HG02678 (cell line): ENCODE results near the gene PDX1.

ENCODE experiments used
- ATAC-seq: cut with Tn5 transposase; IDR thresholded peaks from one replicate; pipeline ENCODE4 v1.9.1; 2021; ENCODE audit warnings: mild to moderate bottlenecking, moderate library complexity; ENCODE audit not compliant: unreplicated experiment

PDX1 gene

DNA sequence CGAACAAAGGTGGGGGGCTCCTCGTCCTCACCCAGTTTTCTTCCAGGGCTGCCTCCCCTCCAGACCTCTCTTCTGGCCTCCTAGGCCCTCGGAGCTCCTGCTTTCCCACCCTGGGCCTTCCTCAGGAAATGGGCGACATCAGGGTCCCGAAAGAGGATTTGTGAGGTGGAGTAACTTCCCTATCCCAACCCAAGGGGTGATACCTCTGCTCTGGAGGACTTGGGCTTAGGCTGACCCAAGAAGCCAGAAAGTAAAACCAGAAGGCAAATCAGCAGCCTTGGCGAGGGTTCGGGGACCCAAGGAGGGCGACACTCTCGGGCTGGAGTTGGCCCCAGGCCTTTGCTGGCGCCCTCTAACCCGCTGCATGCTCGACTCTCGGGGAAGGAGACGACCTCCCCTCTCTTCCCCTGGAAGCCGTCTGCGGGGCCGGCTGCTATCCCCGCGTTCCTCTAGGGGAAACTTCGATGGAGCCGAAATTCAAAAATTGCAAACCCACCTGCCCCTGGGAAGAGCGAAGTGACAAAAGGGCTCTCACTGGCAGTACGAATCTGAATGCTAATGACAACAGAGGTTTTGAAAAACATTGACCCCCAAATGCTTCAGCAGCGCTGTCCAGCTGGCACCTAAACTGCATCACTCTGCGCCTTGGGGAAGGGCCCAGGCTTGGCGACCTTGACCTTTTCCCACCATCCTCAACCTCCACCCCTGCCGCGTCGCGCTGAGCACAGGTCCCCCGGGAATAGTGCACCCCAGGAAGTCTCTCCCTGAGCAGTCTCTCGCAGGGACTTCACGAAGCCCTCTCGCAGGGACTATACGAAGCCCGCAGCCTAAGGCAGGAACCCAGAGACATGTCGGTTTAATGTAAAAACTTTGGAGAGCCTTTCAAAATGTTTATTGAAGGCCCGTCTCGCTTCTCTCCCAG is 2.4 kb downstream of the PDX1 start:
- no peak for ATAC-seq

DNA sequence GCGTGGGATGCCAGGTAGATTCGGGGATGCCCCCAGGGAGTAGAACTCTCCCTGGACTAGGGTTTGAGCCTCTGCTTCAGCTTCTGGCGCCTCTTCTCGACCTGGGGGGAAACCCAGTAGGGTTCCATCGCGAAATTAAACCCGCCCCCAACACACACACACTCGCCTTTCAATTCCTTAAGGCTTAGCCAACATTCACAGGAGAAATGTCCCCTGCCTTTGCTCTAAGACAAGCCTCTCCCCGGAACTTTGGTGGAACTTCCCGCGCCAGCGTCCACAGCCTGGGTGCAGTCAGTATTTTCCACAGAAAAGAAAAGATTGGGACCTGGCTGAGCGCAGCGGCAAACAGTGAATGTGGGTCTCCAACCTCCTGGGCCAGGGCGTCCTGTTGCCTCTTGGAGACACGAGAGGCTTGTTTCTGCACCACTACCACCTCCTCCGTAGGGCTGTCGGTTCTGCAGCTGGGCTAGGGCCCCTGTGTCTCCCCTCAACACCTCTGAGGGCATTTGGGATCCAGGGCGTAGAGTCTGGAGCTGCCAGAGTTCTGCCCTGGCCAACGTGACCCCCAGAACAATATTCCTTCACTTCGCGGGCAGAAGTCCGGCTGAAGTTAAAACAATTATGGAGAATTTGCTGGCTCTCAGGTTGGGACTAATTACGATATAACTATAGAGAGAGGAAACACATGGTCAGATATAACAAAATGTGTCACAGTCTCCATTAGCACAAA is 3.2 kb downstream of the PDX1 start:
- ATAC-seq: no peak

DNA sequence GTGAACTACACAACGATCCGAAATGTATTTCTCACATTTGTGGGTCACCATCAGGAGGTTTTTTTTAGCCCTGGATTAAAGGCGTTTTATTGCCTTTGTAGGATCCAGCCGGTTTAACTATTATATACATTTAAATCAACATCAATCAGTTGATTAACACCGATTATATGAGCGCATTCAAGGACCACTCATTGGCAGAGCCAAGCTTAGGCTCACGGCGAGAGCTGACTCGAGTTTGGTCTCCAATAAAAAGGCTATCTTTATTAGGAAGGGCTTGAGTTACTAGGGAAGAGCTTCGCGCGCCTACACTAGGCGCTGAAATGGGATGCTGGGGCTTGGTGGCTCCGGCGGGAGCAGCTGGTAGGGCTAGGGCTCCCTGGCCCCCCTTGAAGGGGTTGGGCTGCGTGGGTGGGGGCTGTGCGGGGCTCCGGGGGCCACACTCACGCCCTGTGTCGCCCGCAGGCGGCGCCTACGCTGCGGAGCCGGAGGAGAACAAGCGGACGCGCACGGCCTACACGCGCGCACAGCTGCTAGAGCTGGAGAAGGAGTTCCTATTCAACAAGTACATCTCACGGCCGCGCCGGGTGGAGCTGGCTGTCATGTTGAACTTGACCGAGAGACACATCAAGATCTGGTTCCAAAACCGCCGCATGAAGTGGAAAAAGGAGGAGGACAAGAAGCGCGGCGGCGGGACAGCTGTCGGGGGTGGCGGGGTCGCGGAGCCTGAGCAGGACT is 4.2 kb downstream of the PDX1 start:
- no peak for ATAC-seq

DNA sequence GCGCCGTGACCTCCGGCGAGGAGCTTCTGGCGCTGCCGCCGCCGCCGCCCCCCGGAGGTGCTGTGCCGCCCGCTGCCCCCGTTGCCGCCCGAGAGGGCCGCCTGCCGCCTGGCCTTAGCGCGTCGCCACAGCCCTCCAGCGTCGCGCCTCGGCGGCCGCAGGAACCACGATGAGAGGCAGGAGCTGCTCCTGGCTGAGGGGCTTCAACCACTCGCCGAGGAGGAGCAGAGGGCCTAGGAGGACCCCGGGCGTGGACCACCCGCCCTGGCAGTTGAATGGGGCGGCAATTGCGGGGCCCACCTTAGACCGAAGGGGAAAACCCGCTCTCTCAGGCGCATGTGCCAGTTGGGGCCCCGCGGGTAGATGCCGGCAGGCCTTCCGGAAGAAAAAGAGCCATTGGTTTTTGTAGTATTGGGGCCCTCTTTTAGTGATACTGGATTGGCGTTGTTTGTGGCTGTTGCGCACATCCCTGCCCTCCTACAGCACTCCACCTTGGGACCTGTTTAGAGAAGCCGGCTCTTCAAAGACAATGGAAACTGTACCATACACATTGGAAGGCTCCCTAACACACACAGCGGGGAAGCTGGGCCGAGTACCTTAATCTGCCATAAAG is 4.8 kb downstream of the PDX1 start:
- ATAC-seq: no peak

DNA sequence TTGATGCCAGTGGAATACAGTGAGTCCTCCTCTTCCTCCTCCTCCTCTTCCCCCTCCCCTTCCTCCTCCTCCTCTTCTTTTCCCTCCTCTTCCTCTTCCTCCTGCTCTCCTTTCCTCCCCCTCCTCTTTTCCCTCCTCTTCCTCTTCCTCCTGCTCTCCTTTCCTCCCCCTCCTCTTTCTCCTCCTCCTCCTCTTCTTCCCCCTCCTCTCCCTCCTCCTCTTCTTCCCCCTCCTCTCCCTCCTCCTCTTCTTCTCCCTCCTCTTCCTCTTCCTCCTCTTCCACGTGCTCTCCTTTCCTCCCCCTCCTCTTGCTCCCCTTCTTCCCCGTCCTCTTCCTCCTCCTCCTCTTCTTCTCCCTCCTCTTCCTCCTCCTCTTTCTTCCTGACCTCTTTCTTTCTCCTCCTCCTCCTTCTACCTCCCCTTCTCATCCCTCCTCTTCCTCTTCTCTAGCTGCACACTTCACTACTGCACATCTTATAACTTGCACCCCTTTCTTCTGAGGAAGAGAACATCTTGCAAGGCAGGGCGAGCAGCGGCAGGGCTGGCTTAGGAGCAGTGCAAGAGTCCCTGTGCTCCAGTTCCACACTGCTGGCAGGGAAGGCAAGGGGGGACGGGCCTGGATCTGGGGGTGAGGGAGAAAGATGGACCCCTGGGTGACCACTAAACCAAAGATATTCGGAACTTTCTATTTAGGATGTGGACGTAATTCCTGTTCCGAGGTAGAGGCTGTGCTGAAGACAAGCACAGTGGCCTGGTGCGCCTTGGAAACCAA is 5.6 kb downstream of the PDX1 start:
- ATAC-seq: no peak

DNA sequence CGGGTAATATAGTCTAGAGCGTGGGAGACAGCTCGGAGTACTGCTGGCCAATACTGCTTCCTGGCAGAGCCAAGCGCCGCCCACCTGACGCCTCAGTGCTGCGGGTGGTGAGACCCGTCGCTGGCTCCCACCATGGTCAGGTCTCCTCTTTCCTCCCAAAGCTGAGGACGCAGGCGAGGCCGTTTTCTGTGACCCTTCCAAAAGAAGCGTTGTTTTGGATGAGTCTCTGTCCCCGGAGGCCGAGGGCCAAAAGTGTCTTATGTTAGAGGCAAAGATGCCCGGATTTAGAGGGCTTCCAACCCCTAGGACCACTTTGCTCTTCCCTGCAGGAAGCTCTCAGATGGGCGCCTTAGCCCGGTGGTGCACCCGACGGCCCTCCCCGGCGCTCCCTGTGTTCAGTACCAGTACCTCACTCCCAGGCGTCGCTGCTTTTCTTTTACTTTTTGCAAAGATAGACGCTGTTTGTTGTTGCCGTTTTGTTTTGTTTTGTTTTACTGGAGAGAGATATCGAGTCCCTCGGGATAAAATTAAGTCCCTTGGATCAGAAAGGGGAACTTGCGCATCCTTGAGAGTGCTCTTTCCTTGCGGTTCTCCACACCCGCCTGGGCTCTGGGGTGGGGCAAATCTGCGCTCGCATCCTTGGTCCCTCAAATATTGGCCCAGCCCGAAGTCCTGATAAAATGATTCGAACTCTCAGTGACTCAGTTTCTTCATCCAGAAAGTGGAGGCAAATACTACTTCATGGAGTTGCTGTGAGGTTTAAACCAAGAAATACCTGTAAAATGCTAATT is 7.0 kb downstream of the PDX1 start:
- no peak for ATAC-seq

DNA sequence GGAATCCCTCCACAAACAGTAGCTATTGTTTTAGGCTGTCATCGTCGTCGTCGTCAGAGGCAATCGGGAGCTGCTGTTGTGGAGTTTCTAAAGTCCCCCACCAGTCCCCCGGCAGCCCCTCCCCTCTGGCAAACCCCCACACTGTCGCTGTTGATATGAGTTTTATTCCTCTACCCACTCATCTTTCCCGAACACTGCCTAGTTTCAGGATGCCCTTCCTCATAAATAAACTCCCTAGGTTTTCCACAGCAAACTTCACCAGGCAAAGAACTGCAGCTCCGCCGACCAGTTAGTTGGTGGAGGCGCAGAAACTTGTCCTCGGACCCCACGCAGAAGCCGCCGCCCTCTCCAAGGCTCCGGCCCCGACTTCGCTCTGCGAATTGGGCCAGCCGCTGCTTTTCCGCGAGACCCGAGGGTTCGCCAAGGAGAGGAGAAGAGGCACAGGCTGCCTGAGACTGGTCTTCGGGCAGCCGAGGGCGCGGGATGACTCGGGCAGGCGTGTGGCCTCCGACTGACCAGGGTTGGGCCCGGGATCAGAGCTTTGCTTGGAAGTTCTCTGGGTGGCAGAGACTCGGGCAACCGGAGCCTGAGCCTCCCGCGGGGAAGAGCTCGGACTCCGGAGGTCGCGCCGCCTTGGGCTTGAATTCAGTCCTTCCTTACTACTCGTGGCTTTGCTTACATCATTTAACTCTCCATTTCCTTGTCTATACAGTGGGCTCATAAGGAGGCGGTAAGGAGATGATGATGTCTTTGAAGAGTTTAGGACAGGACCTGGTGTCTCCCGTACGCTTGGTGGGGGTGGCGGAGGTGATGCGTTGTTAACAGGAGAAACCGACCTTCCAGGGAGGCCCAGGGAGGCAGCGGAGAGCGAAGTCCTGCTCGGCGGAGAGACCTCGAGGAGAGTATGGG is 7.9 kb downstream of the PDX1 start:
- no peak for ATAC-seq

DNA sequence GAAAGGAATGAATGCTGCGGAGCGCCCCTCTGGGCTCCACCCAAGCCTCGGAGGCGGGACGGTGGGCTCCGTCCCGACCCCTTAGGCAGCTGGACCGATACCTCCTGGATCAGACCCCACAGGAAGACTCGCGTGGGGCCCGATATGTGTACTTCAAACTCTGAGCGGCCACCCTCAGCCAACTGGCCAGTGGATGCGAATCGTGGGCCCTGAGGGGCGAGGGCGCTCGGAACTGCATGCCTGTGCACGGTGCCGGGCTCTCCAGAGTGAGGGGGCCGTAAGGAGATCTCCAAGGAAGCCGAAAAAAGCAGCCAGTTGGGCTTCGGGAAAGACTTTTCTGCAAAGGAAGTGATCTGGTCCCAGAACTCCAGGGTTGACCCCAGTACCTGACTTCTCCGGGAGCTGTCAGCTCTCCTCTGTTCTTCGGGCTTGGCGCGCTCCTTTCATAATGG is 8.6 kb downstream of the PDX1 start:
- ATAC-seq: no peak

DNA sequence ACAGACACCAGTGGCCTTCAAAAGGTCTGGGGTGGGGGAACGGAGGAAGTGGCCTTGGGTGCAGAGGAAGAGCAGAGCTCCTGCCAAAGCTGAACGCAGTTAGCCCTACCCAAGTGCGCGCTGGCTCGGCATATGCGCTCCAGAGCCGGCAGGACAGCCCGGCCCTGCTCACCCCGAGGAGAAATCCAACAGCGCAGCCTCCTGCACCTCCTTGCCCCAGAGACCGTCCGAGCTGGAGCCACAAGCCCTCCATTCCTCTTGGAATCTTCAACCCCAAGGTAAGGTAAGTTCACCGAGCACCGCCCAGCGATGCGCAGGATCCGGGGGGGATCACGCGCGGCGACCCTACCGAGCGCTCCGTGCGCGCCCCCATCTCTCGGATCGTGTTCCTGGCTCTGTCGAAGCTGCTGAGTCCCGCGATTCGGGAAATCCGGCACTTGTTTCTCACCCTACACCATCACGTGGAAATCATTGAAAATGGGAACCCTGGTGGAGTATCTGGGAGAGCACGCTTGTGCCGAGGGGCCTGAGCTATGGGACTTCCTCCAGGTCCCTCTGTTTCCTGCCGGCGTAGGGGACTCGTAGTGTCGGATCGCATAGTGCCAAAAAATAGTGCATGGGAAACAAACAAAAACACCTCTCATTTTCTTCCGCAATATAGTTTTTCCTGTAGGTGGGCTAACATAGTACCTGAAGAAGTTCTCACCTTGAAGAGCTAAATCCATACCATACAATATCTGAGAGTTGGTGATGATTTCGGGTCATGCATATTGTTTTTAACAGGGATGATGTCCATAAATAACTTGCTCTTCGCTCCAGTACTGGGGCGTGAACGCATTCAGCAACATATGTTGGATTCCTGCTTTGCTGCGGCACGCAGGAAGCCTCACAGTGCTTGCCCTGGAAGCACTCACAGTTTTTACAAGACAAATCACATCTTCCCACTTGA is 9.3 kb downstream of the PDX1 start:
- ATAC-seq: no peak

DNA sequence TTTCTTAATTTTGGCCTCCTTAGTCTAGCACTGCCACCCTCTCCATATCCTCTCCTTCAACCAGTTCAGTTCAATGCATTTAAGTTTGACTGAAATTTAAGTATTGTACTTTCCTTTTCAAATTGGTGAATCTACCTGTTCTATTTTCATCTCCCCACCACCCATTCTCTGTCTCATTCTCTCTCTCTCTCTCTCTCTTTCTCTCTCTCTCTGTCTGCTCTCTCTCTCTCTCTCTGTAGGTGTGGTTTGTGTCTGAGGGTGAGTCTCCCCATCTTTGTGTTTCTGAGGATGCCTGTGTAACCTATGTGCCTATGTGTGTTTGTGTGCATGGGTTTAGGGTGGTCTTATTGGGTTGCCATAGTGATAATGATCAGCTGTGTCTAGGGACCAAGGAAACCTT is 10.1 kb downstream of the PDX1 start:
- ATAC-seq: no peak

DNA sequence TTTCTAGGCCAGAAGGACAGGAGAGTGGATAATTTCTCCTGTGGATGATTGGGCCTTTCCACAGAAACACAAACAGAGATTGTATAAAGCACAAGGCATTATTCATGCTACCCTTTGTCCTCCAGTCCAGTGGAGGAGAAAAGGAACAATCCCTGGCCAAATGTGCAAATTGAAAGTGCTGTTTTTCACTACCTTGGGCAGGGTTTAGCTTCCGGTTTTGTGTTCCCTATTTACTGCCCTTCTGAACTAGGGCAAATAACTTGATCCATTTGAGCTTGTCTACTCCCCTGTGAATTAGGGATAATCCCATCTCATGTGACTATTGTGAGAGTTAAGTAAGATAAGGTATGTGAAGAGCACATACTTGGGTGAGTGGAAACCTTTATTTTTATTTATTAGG is 13.3 kb downstream of the PDX1 start:
- no peak for ATAC-seq

DNA sequence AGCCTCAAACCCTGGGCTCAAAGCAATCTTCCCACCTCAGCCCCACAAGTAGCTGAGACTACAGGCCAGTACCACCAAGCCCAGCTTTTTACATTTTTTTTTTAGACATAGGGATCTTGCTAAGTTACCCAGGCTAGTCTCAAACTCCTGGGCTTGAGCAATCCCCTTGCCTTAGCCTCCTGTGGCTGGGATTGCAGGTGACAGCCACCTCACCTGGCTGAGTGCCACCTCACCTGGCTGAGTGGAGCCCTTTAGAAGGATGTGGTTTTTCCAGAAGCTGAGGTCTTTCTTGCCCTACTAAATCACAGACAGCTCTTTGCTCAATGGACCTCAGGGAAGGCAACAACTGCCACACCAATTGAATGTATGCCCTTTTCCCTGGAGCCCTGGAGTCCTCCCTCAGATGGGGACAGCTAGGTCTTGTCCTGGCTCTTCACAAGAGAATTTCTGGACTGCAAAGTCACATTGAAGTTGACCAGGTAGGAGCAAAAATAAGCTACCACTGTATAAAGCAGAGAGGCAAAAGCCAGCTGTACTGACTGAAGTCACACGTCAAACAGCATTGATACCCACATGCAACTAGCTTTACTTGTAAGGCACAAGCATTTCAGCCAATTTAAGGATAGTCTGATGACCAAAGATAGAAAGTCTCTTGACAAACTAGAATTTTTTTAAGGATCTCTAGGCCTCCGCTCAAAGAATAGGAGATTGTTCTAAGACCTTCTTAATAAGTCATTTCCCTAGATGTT is 14.0 kb downstream of the PDX1 start:
- no peak for ATAC-seq

DNA sequence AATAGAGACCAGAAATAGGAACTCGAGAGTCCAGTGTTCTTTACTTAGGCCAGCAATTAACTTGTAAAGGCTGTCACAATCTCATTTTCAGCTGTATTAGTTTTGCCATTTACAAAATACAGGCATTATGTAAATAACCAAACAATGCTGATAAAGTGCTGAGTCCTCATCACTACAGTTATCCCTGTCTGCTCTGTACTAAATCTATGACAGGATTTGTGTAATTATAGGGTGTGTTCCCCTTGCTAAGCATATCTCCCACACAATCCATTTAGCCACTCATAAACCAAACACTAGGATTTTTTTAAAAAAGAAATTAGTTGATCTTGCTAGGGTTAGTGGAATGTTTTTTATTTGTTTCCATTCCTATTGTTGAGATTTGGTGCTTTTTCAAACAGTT is 23.2 kb downstream of the PDX1 start:
- ATAC-seq: no peak

DNA sequence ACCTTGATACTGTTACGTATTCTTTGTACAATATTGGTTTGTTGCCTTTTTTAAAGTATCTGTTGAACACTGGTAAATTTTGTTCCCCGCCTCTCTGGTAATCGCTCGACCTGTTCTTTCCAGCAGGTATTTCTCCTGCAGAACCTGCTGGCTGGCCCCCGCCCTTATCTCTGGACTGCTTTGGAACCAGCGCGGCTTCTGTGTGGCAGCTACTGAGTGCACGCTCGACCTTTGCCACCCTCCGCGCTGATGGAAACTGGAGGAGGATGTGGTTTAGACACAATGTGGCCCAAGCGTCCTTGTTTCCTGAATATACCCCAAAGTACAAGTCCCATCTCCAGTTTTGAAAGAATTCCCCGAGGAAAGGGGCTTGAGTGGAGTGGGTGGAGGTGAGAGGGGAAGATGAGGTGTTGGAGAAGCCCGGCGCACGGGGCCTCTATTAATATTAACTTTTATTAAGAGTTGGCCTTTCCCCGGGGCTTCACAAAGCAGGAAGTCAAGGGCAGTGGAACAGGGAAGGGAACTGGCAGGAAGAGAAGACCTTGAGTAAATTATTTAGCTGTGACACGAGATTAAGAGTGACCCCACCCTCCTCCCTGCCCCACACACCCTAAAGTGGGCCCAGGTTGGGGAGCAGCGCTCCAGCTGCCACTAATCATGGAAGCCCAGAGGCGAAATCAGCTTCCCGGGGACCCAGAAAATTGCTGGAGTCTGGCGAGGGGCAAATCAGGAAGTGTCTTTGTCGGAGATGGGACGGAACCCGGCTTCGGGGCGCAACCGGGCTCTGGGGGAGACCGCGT is 33.3 kb downstream of the PDX1 start:
- ATAC-seq: peak; percentile 26

DNA sequence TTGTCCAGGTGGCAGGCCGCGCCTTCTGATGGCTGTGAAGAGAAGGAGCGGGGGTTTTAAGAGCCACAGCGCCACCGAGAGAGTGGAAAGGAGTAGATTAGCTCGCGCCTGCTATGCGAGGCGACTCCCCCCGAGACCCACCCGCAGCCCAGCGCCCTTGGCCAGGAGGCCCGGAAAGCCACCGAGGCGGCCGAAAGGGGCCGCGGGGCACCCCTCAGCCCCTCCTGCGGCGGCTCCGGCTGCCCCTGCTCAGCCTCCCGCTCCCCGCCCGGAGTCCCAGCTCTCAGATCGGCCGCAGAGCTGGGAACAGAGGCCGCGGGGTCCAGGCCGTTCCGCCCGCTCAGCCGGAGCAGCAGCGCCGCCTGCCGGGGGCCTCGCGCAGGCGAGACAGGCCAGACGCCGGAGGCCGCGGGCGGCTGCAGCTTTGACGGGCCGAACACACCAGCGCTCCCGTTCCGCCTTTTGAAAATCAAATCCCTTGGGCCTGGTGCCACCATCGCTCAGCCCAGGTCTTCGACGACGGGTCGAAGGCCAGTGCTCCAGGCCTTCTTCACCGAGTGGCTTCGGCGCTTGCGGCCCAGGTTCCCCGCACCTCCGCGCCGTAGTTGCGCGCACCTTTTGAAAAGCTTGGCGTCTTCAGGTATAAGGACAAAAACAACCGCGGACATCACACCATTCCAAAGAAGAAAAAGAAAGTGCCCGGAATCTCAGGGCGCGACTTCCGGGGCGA is 34.0 kb downstream of the PDX1 start:
- peak; percentile 83 for ATAC-seq
